SK-N-SH treated with all-trans-retinoic acid at 6 μM for 48 hours (cell line): Measurements from ENCODE around the gene SSR1.

Experiments used
- BACH2 ChIP-seq: fragments of 250-450 bp; sonication (Bioruptor Pico); IDR thresholded peaks from 2 replicates; pipeline ENCODE4 v1.9.0; 2021; ENCODE audit warnings: mild to moderate bottlenecking, borderline replicate concordance
- CSDC2 ChIP-seq: fragments of 250-450 bp; sonication (Bioruptor Pico); IDR thresholded peaks from 2 replicates; pipeline ENCODE4 v1.5.0; 2020; ENCODE audit warnings: mild to moderate bottlenecking, moderate library complexity
- OSR1 ChIP-seq: fragments of 250-450 bp; sonication (Bioruptor Pico); IDR thresholded peaks from 2 replicates; pipeline ENCODE4 v1.8.0; 2022; ENCODE audit warnings: moderate library complexity, mild to moderate bottlenecking, inconsistent platforms
- SNAI2 ChIP-seq: fragments of 250-450 bp; sonication (Bioruptor Pico); IDR thresholded peaks from 2 replicates; pipeline ENCODE4 v1.5.0; 2020; ENCODE audit warnings: mild to moderate bottlenecking, moderate library complexity
- ZFP3 ChIP-seq: fragments of 250-450 bp; sonication (Bioruptor Pico); IDR thresholded peaks from 2 replicates; pipeline ENCODE4 v1.5.0; 2020; ENCODE audit warnings: mild to moderate bottlenecking, moderate library complexity
- ZNF8 ChIP-seq: fragments of 450-650 bp; formaldehyde crosslinking; IDR thresholded peaks from 2 replicates; pipeline ENCODE4 v1.5.0; 2020; ENCODE audit warnings: mild to moderate bottlenecking, moderate library complexity
- TF ChIP-seq, protein P1 (sequence below): fragments of 250-450 bp; sonication (Bioruptor Pico); IDR thresholded peaks from 2 replicates; pipeline ENCODE4 v1.5.1; 2021; ENCODE audit warnings: mild to moderate bottlenecking, moderate library complexity
- TF ChIP-seq, protein P2 (sequence below): fragments of 250-450 bp; sonication (Bioruptor Pico); IDR thresholded peaks from 2 replicates; pipeline ENCODE4 v1.5.0; 2020; ENCODE audit warnings: mild to moderate bottlenecking, moderate library complexity
- TF ChIP-seq, protein P3 (sequence below): fragments of 250-450 bp; sonication (Bioruptor Pico); IDR thresholded peaks from 2 replicates; pipeline ENCODE4 v1.8.0; 2020; ENCODE audit warnings: mild to moderate bottlenecking, moderate library complexity, borderline replicate concordance

DNA sequence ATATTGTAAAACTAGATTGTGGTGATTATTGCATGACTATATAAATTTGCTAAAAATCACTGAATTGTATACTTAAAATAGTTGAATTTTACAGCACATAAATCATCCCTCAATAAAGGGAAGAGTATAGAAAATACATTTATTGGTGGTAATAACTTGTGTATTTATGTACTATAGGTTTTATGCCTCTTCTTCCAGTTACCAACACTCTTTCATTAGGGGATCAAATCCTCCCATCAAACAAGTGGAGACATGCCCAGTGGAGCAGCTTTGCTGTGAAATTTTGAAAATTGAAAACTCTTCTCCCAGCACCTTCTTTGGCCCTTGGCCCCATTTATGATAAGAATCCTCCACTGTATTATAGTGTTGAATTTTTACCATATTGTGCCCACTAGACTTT lies 10.1 kb upstream of the SSR1 start:
- no peak for TF ChIP-seq CSDC2 (CRISPR knock-in tag)
- no peak for TF ChIP-seq ZFP3 (CRISPR knock-in tag)
- TF ChIP-seq ZNF8, result no peak
- no peak for TF ChIP-seq BACH2 (CRISPR knock-in tag)
- TF ChIP-seq, protein P1, sequence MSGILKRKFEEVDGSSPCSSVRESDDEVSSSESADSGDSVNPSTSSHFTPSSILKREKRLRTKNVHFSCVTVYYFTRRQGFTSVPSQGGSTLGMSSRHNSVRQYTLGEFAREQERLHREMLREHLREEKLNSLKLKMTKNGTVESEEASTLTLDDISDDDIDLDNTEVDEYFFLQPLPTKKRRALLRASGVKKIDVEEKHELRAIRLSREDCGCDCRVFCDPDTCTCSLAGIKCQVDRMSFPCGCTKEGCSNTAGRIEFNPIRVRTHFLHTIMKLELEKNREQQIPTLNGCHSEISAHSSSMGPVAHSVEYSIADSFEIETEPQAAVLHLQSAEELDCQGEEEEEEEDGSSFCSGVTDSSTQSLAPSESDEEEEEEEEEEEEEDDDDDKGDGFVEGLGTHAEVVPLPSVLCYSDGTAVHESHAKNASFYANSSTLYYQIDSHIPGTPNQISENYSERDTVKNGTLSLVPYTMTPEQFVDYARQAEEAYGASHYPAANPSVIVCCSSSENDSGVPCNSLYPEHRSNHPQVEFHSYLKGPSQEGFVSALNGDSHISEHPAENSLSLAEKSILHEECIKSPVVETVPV (CRISPR knock-in tag), result no peak
- TF ChIP-seq SNAI2 (CRISPR knock-in tag), result no peak
- TF ChIP-seq, protein P2, sequence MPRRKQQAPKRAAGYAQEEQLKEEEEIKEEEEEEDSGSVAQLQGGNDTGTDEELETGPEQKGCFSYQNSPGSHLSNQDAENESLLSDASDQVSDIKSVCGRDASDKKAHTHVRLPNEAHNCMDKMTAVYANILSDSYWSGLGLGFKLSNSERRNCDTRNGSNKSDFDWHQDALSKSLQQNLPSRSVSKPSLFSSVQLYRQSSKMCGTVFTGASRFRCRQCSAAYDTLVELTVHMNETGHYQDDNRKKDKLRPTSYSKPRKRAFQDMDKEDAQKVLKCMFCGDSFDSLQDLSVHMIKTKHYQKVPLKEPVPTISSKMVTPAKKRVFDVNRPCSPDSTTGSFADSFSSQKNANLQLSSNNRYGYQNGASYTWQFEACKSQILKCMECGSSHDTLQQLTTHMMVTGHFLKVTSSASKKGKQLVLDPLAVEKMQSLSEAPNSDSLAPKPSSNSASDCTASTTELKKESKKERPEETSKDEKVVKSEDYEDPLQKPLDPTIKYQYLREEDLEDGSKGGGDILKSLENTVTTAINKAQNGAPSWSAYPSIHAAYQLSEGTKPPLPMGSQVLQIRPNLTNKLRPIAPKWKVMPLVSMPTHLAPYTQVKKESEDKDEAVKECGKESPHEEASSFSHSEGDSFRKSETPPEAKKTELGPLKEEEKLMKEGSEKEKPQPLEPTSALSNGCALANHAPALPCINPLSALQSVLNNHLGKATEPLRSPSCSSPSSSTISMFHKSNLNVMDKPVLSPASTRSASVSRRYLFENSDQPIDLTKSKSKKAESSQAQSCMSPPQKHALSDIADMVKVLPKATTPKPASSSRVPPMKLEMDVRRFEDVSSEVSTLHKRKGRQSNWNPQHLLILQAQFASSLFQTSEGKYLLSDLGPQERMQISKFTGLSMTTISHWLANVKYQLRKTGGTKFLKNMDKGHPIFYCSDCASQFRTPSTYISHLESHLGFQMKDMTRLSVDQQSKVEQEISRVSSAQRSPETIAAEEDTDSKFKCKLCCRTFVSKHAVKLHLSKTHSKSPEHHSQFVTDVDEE (CRISPR knock-in tag), result no peak
- TF ChIP-seq, protein P3, sequence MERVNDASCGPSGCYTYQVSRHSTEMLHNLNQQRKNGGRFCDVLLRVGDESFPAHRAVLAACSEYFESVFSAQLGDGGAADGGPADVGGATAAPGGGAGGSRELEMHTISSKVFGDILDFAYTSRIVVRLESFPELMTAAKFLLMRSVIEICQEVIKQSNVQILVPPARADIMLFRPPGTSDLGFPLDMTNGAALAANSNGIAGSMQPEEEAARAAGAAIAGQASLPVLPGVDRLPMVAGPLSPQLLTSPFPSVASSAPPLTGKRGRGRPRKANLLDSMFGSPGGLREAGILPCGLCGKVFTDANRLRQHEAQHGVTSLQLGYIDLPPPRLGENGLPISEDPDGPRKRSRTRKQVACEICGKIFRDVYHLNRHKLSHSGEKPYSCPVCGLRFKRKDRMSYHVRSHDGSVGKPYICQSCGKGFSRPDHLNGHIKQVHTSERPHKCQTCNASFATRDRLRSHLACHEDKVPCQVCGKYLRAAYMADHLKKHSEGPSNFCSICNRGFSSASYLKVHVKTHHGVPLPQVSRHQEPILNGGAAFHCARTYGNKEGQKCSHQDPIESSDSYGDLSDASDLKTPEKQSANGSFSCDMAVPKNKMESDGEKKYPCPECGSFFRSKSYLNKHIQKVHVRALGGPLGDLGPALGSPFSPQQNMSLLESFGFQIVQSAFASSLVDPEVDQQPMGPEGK, result no peak
- TF ChIP-seq OSR1 (CRISPR knock-in tag), result no peak
